Colonic mucosa (tissue), 4 donors: ENCODE measurements around the gene LAS1L. TPM values are rescaled to one million over a fixed set of nuclear protein-coding genes. Genes with fewer than 3 reads are reported as not detected.
"Not testable (repeated sequence)": the region's sequence is repeated elsewhere in the genome, so short reads cannot be mapped to it uniquely, and the experiment has no call there.

ENCODE experiments used
- DNase-seq: peaks from one replicate; pipeline ENCODE4 v3.0.0-alpha.2; 2020
- H3K27ac ChIP-seq: fragments of 200-600 bp; one replicate; pipeline ENCODE4 v1.8.0; 2021
- H3K27me3 ChIP-seq: fragments of 200-600 bp; one replicate; pipeline ENCODE4 v1.8.0; 2021
- H3K36me3 ChIP-seq: fragments of 200-600 bp; one replicate; pipeline ENCODE4 v1.8.0; 2021
- H3K4me1 ChIP-seq: fragments of 200-600 bp; one replicate; pipeline ENCODE4 v1.8.0; 2021; ENCODE audit warnings: mild to moderate bottlenecking
- H3K4me3 ChIP-seq: fragments of 200-600 bp; one replicate; pipeline ENCODE4 v1.8.0; 2021
- H3K9ac ChIP-seq, 2 donors: one replicate each; pipeline ENCODE4 v1.7.0; 2013; ENCODE audit warnings: control low read depth in 2 of 2, low read depth in 2 of 2, low read length in 2 of 2
- H3K9me3 ChIP-seq: fragments of 200-600 bp; one replicate; pipeline ENCODE4 v1.8.0; 2021
- CTCF ChIP-seq: fragments of 200-600 bp; IDR thresholded peaks from one replicate; pipeline ENCODE4 v1.8.0; 2022; ENCODE audit warnings: antibody characterized with exemption, mild to moderate bottlenecking
- intact Hi-C: fragments of 100-400 bp; cut with DNase I; formaldehyde crosslinking; loops from one replicate; pipeline ENCODE4 v1.14.1; 2022
- total RNA-seq, 2 donors: library from RNA; stranded (reverse); fragmentation: NEBNext Ultra II Directional in 1 of 2; extraction: Animal tissue kit (Norgen Biotek cat#: 25700) in 1 of 2; gene quantifications; one replicate each; pipeline ENCODE4 v1.2.1, GENCODE V29; 2021
- donor health status: healthy.
- donor health status: DM: no; HTN: no; CAD: no.
- donor health status: DM: no; HTN: no; CAD: no.

LAS1L gene
- total RNA-seq, 2 donors from 2014 or later = 13.8 to 35.4 TPM

GRCh38 chrX:65528293-65528692 is 6.3 kb downstream of the LAS1L start:
- H3K4me3 ChIP-seq = no peak overlapping the region
- intact Hi-C loops = loop anchor here (10.0 kb wide), 1 partner anchor 633 kb away; no protein-coding TSS in a partner anchor
- H3K9ac ChIP-seq = no peak overlapping the region
- no peak for TF ChIP-seq CTCF
- H3K9me3 ChIP-seq = no peaks in the 10 kb centered on the region
- H3K27ac ChIP-seq = no peak overlapping the region
- no peaks in the 10 kb centered on the region for H3K36me3 ChIP-seq
- no peak for DNase-seq
- no peaks in the 10 kb centered on the region for H3K27me3 ChIP-seq
- H3K4me1 ChIP-seq = no peaks in the 10 kb centered on the region

- TF ChIP-seq CTCF = no peak
- H3K36me3 ChIP-seq = no peaks in the 10 kb centered on the region
- H3K9ac ChIP-seq = no peak overlapping the region
- no peak overlapping the region for H3K4me3 ChIP-seq
- intact Hi-C loops = loop anchor here (10.0 kb wide), 1 partner anchor 629 kb away; no protein-coding TSS in a partner anchor
- no peaks in the 10 kb centered on the region for H3K9me3 ChIP-seq
- no peak for DNase-seq
- H3K27ac ChIP-seq = no peak overlapping the region
- H3K27me3 ChIP-seq = no peaks in the 10 kb centered on the region
- H3K4me1 ChIP-seq = no peaks in the 10 kb centered on the region
Measured at GRCh38 chrX:65524139-65524538, 10.4 kb downstream of the LAS1L start.

- H3K4me1 ChIP-seq = no peaks in the 10 kb centered on the region
- TF ChIP-seq CTCF = no peak
- H3K4me3 ChIP-seq = no peak overlapping the region
- intact Hi-C loops = loop anchor here (10.0 kb wide), 1 partner anchor 628 kb away; no protein-coding TSS in a partner anchor
- H3K27ac ChIP-seq = no peak overlapping the region
- no peak for DNase-seq
- no peak overlapping the region for H3K9ac ChIP-seq
- H3K36me3 ChIP-seq = no peaks in the 10 kb centered on the region
- no peaks in the 10 kb centered on the region for H3K9me3 ChIP-seq
- H3K27me3 ChIP-seq = no peaks in the 10 kb centered on the region
Measured at GRCh38 chrX:65522739-65523372, 11.7 kb downstream of the LAS1L start.

GRCh38 chrX:65519530-65519929 is 15.1 kb downstream of the LAS1L start:
- H3K27ac ChIP-seq, H3K9ac ChIP-seq, H3K4me1 ChIP-seq, intact Hi-C loops, DNase-seq, H3K9me3 ChIP-seq, H3K36me3 ChIP-seq, H3K4me3 ChIP-seq, H3K27me3 ChIP-seq: not testable (repeated sequence)

- H3K9ac ChIP-seq, H3K27me3 ChIP-seq, H3K4me3 ChIP-seq, H3K9me3 ChIP-seq, H3K27ac ChIP-seq, DNase-seq, H3K4me1 ChIP-seq, H3K36me3 ChIP-seq, intact Hi-C loops: not testable (repeated sequence)
Measured at GRCh38 chrX:65518980-65519379, 15.6 kb downstream of the LAS1L start.

GRCh38 chrX:65517923-65518322 is 16.7 kb downstream of the LAS1L start:
- H3K36me3 ChIP-seq = no peaks in the 10 kb centered on the region
- intact Hi-C loops = no loop called here
- no peak overlapping the region for H3K9ac ChIP-seq
- no peak for TF ChIP-seq CTCF
- H3K27ac ChIP-seq = no peak overlapping the region
- no peak overlapping the region for H3K4me3 ChIP-seq
- DNase-seq = no peak
- H3K4me1 ChIP-seq = no peaks in the 10 kb centered on the region
- no peaks in the 10 kb centered on the region for H3K27me3 ChIP-seq
- H3K9me3 ChIP-seq = no peaks in the 10 kb centered on the region
